Uterus (tissue), 2 donors: Measurements from ENCODE around the gene TTLL1.

Source experiments
- CTCF ChIP-seq, 4 experiments: fragments of 200-600 bp in 2 of 4; fragments of 450-650 bp in 2 of 4; sonication (generic) in 2 of 4; IDR thresholded peaks; one replicate each; pipeline ENCODE4 v1.5.1; 2016 to 2019; ENCODE audit warnings: antibody characterized with exemption in 4 of 4, mild to moderate bottlenecking in 2 of 4, moderate library complexity in 1 of 4
- POLR2A ChIP-seq, 2 donors: fragments of 450-650 bp; IDR thresholded peaks; one replicate each; pipeline ENCODE4 v1.6.1; 2016; ENCODE audit warnings: antibody characterized with exemption in 2 of 2, mild to moderate bottlenecking in 1 of 2, moderate library complexity in 1 of 2

DNA sequence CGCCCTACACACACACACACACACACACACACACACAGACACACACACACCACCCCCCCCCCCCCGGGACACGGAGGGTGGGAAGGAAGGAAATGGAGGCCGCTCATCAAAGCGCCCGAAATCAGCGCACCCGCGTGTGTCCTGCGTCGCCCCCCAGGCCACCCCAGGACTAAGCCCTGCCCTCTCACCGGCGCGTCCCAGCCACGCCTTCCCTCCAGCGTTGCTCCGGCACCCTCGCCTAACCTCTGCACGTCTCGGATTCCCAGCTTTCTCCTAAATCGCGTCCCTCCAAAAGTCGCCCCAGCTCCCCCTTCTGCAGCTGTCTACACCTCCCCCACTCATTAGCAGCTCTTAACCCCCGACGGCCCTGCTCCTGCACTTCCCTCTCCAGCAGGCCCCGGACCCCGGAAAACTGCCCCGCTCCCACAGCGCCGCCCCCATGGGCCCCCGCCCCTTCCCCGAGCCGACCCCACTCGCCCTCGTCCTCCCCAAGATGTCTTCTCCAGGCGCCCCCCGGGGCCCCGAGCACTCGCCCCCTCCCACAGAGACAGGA lies 74.8 kb downstream of the TTLL1 start:
- TF ChIP-seq POLR2A (IDR thresholded peaks at IDR 0.05): no peak
- no peak for TF ChIP-seq CTCF (IDR thresholded peaks at IDR 0.05)
